ENCODE data around the gene BABAM2.
A peak's percentile ranks its signal among the peaks of the same experiment; 100 is the strongest.

BABAM2 gene

DNA sequence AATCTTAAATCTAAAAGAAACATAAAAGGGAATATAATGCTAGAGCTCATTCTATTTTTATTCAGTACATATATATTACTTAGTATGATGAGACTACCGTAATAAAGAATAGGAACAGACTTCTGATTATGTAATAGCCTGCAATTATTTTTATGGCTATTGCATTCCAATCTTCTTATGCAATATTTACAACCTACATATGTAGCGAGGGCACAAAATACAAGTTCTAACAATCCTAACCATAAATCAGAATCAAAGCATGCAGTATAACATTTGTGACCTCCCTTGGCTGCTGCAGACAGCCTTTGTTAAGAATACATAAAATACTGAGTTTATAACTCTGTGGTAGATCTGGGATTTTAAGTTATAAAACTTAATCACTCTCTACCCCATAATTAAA lies 177.6 kb downstream of the BABAM2 start:
- TF ChIP-seq, protein P1, sequence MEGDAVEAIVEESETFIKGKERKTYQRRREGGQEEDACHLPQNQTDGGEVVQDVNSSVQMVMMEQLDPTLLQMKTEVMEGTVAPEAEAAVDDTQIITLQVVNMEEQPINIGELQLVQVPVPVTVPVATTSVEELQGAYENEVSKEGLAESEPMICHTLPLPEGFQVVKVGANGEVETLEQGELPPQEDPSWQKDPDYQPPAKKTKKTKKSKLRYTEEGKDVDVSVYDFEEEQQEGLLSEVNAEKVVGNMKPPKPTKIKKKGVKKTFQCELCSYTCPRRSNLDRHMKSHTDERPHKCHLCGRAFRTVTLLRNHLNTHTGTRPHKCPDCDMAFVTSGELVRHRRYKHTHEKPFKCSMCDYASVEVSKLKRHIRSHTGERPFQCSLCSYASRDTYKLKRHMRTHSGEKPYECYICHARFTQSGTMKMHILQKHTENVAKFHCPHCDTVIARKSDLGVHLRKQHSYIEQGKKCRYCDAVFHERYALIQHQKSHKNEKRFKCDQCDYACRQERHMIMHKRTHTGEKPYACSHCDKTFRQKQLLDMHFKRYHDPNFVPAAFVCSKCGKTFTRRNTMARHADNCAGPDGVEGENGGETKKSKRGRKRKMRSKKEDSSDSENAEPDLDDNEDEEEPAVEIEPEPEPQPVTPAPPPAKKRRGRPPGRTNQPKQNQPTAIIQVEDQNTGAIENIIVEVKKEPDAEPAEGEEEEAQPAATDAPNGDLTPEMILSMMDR (conservative IDR thresholded peaks at IDR 0.05), result no peak

DNA sequence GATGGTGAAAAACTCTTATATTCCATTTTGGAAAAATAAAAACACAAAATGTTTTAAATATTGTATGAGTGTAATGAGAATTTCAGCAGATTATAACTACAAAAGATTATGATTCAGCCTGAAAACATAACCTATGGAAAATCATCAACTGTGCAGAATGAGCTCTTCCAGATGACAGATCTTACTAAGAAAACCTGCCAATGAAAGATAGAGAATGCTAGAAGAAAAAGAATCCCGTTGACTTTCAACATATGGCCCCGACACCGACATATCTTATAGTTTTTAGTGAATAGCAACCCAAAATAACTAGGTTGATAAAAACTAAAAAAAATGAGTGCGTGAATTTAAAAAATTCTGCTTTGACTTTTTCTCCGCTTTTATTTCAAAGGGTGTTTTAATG lies 178.0 kb downstream of the BABAM2 start:
- TF ChIP-seq, protein P1 (conservative IDR thresholded peaks at IDR 0.05), result no peak
- no peak overlapping the region for H3K27ac ChIP-seq

More for the DNA sequence above, 177.6 kb downstream of the BABAM2 start:
- H3K27ac ChIP-seq, result no peak overlapping the region

DNA sequence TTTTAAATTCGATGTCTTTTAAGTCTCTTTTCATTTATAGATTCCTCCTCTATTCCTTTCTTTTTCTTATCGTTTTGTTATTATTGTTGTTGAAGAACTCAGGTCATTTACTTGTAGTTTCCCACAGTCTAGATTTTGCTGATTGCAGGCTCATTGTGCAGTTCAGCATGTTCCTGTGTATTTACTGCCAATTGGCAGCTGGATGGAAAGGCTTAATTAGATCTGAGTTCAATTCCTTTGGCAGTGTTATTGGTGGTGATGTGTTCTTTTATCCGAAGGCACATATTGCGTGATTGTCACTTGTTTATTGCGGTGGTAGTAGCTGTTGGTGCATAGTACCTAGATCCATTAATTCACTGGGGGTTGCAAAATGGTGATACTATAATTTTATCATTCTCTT lies 180.7 kb downstream of the BABAM2 start:
- H3K27ac ChIP-seq, result no peak overlapping the region
- TF ChIP-seq, protein P1 (conservative IDR thresholded peaks at IDR 0.05), result no peak

DNA sequence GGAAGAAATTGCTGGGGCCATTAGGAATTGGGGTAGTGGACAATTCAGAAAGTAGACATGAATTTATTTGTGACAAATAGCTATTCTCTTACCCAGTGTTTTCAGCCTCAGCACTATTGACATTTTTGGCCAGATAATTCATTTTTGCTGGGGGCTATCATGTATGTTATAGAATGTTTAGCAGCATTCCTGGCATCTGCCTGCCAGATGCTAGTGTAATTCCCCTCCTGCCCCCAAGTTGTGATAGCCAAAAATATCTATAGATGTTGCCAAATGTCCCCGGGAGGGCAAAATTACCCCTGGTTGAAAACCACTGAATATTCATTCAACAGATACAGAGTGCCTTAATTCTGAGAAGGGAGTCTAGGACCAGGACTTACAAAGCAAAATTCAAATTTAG lies 183.6 kb downstream of the BABAM2 start:
- H3K27ac ChIP-seq, result no peak overlapping the region
- TF ChIP-seq, protein P1 (conservative IDR thresholded peaks at IDR 0.05), result no peak

DNA sequence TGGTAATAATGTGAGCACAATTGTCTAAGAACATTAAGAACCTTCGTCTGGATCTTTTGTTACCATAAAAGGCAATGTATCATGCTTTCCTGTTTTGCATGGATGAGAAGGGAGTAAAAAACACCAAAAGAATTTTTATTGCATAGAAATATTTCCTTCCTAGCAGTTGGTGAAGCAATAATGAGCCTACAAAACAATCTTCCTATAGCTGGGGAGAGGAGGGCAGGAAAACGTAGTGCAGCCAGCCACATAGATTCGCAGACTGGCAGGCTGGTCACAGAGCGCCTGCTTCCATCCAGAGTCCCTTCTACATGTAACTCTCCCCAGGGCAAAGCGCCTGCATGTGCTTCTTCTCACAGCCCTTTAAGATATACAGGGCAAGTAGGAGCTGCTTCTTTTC lies 190.4 kb downstream of the BABAM2 start:
- H3K27ac ChIP-seq, result peak overlapping the region; percentile 52
- TF ChIP-seq, protein P1 (conservative IDR thresholded peaks at IDR 0.05), result no peak

DNA sequence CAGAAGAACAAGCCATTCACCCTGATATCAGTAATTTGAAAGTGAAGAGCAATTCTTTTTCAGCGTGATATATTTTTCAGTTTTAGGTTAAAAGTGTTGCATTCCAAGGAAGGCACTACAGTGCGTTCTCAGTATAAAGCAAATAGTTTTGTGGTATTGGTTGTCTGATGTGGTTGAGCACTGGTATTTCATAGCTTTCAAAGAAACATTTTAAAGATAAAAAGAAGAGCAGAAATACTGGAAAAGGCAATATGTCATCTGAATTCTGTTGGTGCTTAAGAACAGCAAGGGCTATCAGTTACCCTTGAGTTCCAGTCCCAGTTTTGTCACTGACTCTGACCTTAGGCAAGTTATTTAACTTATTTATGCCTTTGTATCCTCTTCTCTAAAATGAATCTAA lies 191.6 kb downstream of the BABAM2 start:
- TF ChIP-seq, protein P1 (conservative IDR thresholded peaks at IDR 0.05), result no peak
- H3K27ac ChIP-seq, result no peak overlapping the region

DNA sequence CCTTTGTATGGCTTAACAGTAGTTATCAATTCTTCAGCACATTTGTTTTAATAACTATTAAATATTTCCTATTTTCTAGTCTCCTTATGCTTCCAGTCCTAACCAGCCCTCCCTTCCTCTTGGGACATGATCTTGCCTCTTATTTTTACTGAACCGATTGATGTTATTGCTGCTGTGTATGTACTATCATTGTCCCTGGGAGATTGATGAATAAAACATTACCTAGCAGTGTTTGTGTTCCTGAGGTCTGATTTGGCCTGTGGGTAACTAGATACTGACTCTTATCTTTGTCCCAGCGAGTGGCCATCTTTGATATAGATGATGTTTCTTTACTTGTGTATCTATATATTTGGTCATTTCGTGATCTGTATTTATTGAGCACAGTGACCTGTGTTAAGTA lies 192.9 kb downstream of the BABAM2 start:
- TF ChIP-seq, protein P1 (conservative IDR thresholded peaks at IDR 0.05), result no peak
- no peak overlapping the region for H3K27ac ChIP-seq

DNA sequence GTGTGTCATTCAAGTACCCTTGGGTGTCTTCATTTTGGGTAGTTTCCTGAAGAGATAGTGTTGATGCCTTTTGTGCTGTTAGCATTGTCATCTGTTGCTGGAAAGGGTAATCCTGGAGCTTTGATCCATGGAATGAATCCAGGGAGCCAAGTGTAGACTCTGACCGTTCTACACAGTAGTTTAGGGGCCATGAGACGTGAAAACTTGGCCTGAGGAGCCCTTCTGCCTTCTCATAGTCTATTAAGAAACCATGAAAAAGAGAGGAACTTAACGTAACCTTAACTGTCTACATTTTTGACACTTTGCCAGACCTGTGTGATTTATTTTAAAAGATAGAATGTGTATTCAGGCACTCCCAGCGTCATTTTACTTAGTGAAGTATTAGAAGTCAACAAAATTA lies 194.0 kb downstream of the BABAM2 start:
- no peak overlapping the region for H3K27ac ChIP-seq
- TF ChIP-seq, protein P1 (conservative IDR thresholded peaks at IDR 0.05), result no peak

Data from VCaP (cell line).